Measurements from ENCODE around the gene CC2D2B. TPM values are rescaled to one million over a fixed set of nuclear protein-coding genes. Genes with fewer than 3 reads are reported as not detected.
"Not testable (repeated sequence)": the region's sequence is repeated elsewhere in the genome, so short reads cannot be mapped to it uniquely, and the experiment has no call there.

The CC2D2B gene
- total and polyA plus RNA-seq, 2 of the 13 experiments (the other 11 are each of a cell fraction or from before 2014, with no cell fraction given), result 0.20 TPM; not detected in 1

- H3K9me3 ChIP-seq (ENCODE audit: low read length); H3K27me3 ChIP-seq (ENCODE audit: control insufficient read depth in 1 of 2, insufficient read depth in 2 of 2, low read length in 2 of 2); CTCF ChIA-PET (ENCODE audit: low intra/inter-chr PET ratio, low total read pairs); ATAC-seq; H3K27ac ChIP-seq (ENCODE audit: extremely low read length, insufficient read depth, low read length); BruUV-seq (replicated peaks); H4K20me1 ChIP-seq (ENCODE audit: insufficient read depth, low read length); H3K4me3 ChIP-seq (replicated peaks in 1 of 3; ENCODE audit: insufficient read depth in 1 of 3, low read depth in 2 of 3, low read length in 3 of 3); H3K9ac ChIP-seq (ENCODE audit: insufficient read depth, low read depth, low read length); H2AFZ ChIP-seq (ENCODE audit: low read length); FAIRE-seq; H3K4me2 ChIP-seq (ENCODE audit: low read depth, low read length); DNase-seq (ENCODE audit: low spot score): not testable (repeated sequence)
- 0 out of 2 replicates have a peak, but pooled peaks have one; percentile 18 for TF ChIP-seq MNT (IDR thresholded peaks at IDR 0.05)
- 97% methylated on average over 3 of the region's 3 CpGs for WGBS (ENCODE audit: low lambda C conversion rate)
- Histone ChIP-seq H3K36me3 (replicated peaks in 1 of 2; ENCODE audit: control insufficient read depth in 1 of 2, insufficient read depth in 2 of 2, low read length in 2 of 2) (peaks cover 4 to 23% of the 10 kb centered on the region in 2 experiments; a peak in 3 of 5 replicates), H3K79me2 (ENCODE audit: insufficient read depth, low read length) (peaks cover 84% of the 10 kb centered on the region), H3K4me1 (ENCODE audit: insufficient read depth, low read length) (peaks cover 42% of the 10 kb centered on the region)
- POLR2A ChIA-PET, result interaction anchor here (0.9 to 3.3 kb wide), 4 partner anchors 42 to 102 kb away, joined by 3 to 19 read pairs (median 10); partner anchors contain the start of gene ZNF518A
- intact Hi-C loops (cut with micrococcal nuclease; ENCODE audit: unreplicated experiment) (loop anchor here (1.0 to 5.0 kb wide), 2 partner anchors 44 to 245 kb away; no protein-coding TSS in a partner anchor), in situ Hi-C loops (cut with HindIII; ENCODE audit: extremely low pct_ligation_motif_present, low pct_unique_long_range_greater_than_20kb) (loop anchor here (5.0 kb wide), 1 partner anchor 84 kb away; the partner anchor contains the start of gene ZNF518A)
Measured at GRCh38 chr10:96047925-96048324, 140.2 kb downstream of the CC2D2B start.

- CTCF ChIA-PET (ENCODE audit: low intra/inter-chr PET ratio, low total read pairs), result no interaction called here
- Histone ChIP-seq H3K79me2 (ENCODE audit: insufficient read depth, low read length) (peaks cover 91% of the 10 kb centered on the region), H3K27me3 (ENCODE audit: control insufficient read depth in 1 of 2, insufficient read depth in 2 of 2, low read length in 2 of 2) (no peaks in the 10 kb centered on the region), H3K4me3 (replicated peaks in 1 of 3; ENCODE audit: insufficient read depth in 1 of 3, low read depth in 2 of 3, low read length in 3 of 3) (no peak overlapping the region), H3K9ac (ENCODE audit: insufficient read depth, low read depth, low read length) (no peak overlapping the region), H3K9me3 (ENCODE audit: low read length) (no peaks in the 10 kb centered on the region), H4K20me1 (ENCODE audit: insufficient read depth, low read length) (no peaks in the 10 kb centered on the region; the same call in 1 of the 2 replicates), H3K27ac (ENCODE audit: extremely low read length, insufficient read depth, low read length) (no peak overlapping the region), H3K4me1 (ENCODE audit: insufficient read depth, low read length) (peaks cover 40% of the 10 kb centered on the region), H3K36me3 (replicated peaks in 1 of 2; ENCODE audit: control insufficient read depth in 1 of 2, insufficient read depth in 2 of 2, low read length in 2 of 2) (peaks cover 4 to 23% of the 10 kb centered on the region in 2 experiments; a peak in 3 of 5 replicates), H2AFZ (ENCODE audit: low read length) (no peak overlapping the region), H3K4me2 (ENCODE audit: low read depth, low read length) (no peak overlapping the region)
- BruUV-seq (replicated peaks), result no TSS peak
- POLR2A ChIA-PET, result interaction anchor here (2.9 to 3.3 kb wide), 2 partner anchors 41 to 81 kb away, joined by 15 to 19 read pairs; partner anchors contain the start of gene ZNF518A
- FAIRE-seq, result no peak
- ATAC-seq, result no peak
- intact Hi-C loops (cut with micrococcal nuclease; ENCODE audit: unreplicated experiment) (loop anchor here (5.0 kb wide), 1 partner anchor 43 kb away; no protein-coding TSS in a partner anchor), in situ Hi-C loops (cut with HindIII; ENCODE audit: extremely low pct_ligation_motif_present, low pct_unique_long_range_greater_than_20kb) (loop anchor here (5.0 kb wide), 1 partner anchor 83 kb away; the partner anchor contains the start of gene ZNF518A)
- TF ChIP-seq RCOR2 (CRISPR knock-in tag; IDR thresholded peaks at IDR 0.05) (no peak), ZBTB26 (CRISPR knock-in tag; IDR thresholded peaks at IDR 0.05; ENCODE audit: borderline replicate concordance) (no peak), ZNF564 (CRISPR knock-in tag; IDR thresholded peaks at IDR 0.05) (no peak), IKZF1 (IDR thresholded peaks at IDR 0.05) (no peak), FOXC1 (CRISPR knock-in tag; IDR thresholded peaks at IDR 0.05; ENCODE audit: borderline replicate concordance) (no peak), ZNF747 (CRISPR knock-in tag; IDR thresholded peaks at IDR 0.05; ENCODE audit: borderline replicate concordance) (no peak)
- WGBS (ENCODE audit: low lambda C conversion rate), result 100% methylated on average over 2 of the region's 2 CpGs
- DNase-seq (ENCODE audit: low spot score), result no peak
Measured at GRCh38 chr10:96049340-96049739, 141.6 kb downstream of the CC2D2B start.
